Hematopoietic multipotent progenitor cell treated with erythropoietin and hydrocortisone succinate and interleukin-3 and kit ligand, for 8 days (in vitro differentiated cells): ENCODE data around the gene KIAA1217.

Experiments
- DNase-seq: peaks from one replicate; pipeline ENCODE4 v3.0.0-alpha.2; 2015

KIAA1217 gene

GRCh38 chr10:24251547-24251946 is 42.6 kb downstream of the KIAA1217 start:
- DNase-seq: no peak

GRCh38 chr10:24254180-24254579 is 45.2 kb downstream of the KIAA1217 start:
- no peak for DNase-seq

- DNase-seq: no peak
These were observed 46.4 kb downstream of the KIAA1217 start for GRCh38 chr10:24255115-24255880.

GRCh38 chr10:24255881-24256311 is 47.0 kb downstream of the KIAA1217 start:
- DNase-seq: no peak

- no peak for DNase-seq
These were observed 47.7 kb downstream of the KIAA1217 start for GRCh38 chr10:24256619-24257107.

GRCh38 chr10:24257588-24257987 is 48.6 kb downstream of the KIAA1217 start:
- DNase-seq: no peak

- DNase-seq: no peak
These were observed 50.6 kb downstream of the KIAA1217 start for GRCh38 chr10:24259365-24260130.

GRCh38 chr10:24261627-24262026 is 52.7 kb downstream of the KIAA1217 start:
- no peak for DNase-seq

GRCh38 chr10:24262929-24263590 is 54.1 kb downstream of the KIAA1217 start:
- no peak for DNase-seq

GRCh38 chr10:24269476-24269875 is 60.5 kb downstream of the KIAA1217 start:
- DNase-seq: no peak

GRCh38 chr10:24272374-24272773 is 63.4 kb downstream of the KIAA1217 start:
- no peak for DNase-seq

GRCh38 chr10:24277277-24277676 is 68.3 kb downstream of the KIAA1217 start:
- DNase-seq: no peak

GRCh38 chr10:24277771-24278170 is 68.8 kb downstream of the KIAA1217 start:
- DNase-seq: no peak

GRCh38 chr10:24278176-24278889 is 69.4 kb downstream of the KIAA1217 start:
- no peak for DNase-seq

GRCh38 chr10:24279166-24279565 is 70.2 kb downstream of the KIAA1217 start:
- DNase-seq: no peak

- no peak for DNase-seq
These were observed 78.7 kb downstream of the KIAA1217 start for GRCh38 chr10:24287559-24288195.

- no peak for DNase-seq
These were observed 79.6 kb downstream of the KIAA1217 start for GRCh38 chr10:24288581-24288980.

GRCh38 chr10:24289235-24289634 is 80.3 kb downstream of the KIAA1217 start:
- DNase-seq: no peak

GRCh38 chr10:24292304-24293293 is 83.7 kb downstream of the KIAA1217 start:
- DNase-seq: no peak

GRCh38 chr10:24299578-24300260 is 90.8 kb downstream of the KIAA1217 start:
- no peak for DNase-seq
